Measurements from ENCODE around the gene PIEZO1. TPM values are rescaled to one million over a fixed set of nuclear protein-coding genes. Genes with fewer than 3 reads are reported as not detected.
A peak's percentile ranks its signal among the peaks of the same experiment; 100 is the strongest.

The PIEZO1 gene
- total and polyA plus RNA-seq, 9 of the 15 experiments (the other 6 are each of a cell fraction or from before 2014, with no cell fraction given) = 3.6 to 432 (median 131) TPM

GRCh38 chr16:88700636-88701482 lies 84.2 kb downstream of the PIEZO1 start (continued):
- TF ChIP-seq UBTF (IDR thresholded peaks at IDR 0.05; ENCODE audit: borderline replicate concordance in 1 of 2, low read depth in 2 of 2, low read length in 2 of 2) = no peak
- no peak for TF ChIP-seq U2AF2 (optimal IDR thresholded peaks at IDR 0.05; ENCODE audit: low read depth, low read length)
- TF ChIP-seq ZNF551 (CRISPR knock-in tag; IDR thresholded peaks at IDR 0.05) = no peak
- no peak for TF ChIP-seq ZC3H11A (IDR thresholded peaks at IDR 0.05; ENCODE audit: low read depth, low read length)
- TF ChIP-seq TEAD2 (tag; IDR thresholded peaks at IDR 0.05) = no peak
- no peak for TF ChIP-seq HMG20B (CRISPR knock-in tag; IDR thresholded peaks at IDR 0.05)
- no peak for TF ChIP-seq XRCC3 (IDR thresholded peaks at IDR 0.05)
- TF ChIP-seq SETDB1 (IDR thresholded peaks at IDR 0.05; ENCODE audit: low read length) = no peak
- TF ChIP-seq NFE2 (IDR thresholded peaks at IDR 0.05; ENCODE audit: low read depth) = no peak
- no peak for TF ChIP-seq ZNF121 (CRISPR knock-in tag; conservative IDR thresholded peaks at IDR 0.05)
- TF ChIP-seq ZBTB1 (CRISPR knock-in tag; IDR thresholded peaks at IDR 0.05; ENCODE audit: borderline replicate concordance, low read depth) = 0 out of 2 replicates have a peak, but pooled peaks have one; percentile 22
- no peak for TF ChIP-seq BRD4 (IDR thresholded peaks at IDR 0.05)
- TF ChIP-seq TARDBP (IDR thresholded peaks at IDR 0.05) = no peak
- peak; percentile 77; the same call in 1 of the 2 replicates for TF ChIP-seq CEBPG (CRISPR knock-in tag; IDR thresholded peaks at IDR 0.05)
- TF ChIP-seq CEBPG (tag; conservative IDR thresholded peaks at IDR 0.05 in 1 of 2, IDR thresholded peaks at IDR 0.05 in 1 of 2) = peak in 1 of 2 experiments; percentile 68; a peak in 1 of 4 replicates
- no peak for TF ChIP-seq MCM7 (IDR thresholded peaks at IDR 0.05)
- TF ChIP-seq ZNF699 (CRISPR knock-in tag; IDR thresholded peaks at IDR 0.05; ENCODE audit: insufficient replicate concordance) = no peak
- TF ChIP-seq, protein P1, sequence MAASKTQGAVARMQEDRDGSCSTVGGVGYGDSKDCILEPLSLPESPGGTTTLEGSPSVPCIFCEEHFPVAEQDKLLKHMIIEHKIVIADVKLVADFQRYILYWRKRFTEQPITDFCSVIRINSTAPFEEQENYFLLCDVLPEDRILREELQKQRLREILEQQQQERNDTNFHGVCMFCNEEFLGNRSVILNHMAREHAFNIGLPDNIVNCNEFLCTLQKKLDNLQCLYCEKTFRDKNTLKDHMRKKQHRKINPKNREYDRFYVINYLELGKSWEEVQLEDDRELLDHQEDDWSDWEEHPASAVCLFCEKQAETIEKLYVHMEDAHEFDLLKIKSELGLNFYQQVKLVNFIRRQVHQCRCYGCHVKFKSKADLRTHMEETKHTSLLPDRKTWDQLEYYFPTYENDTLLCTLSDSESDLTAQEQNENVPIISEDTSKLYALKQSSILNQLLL (CRISPR knock-in tag; IDR thresholded peaks at IDR 0.05; ENCODE audit: borderline replicate concordance) = no peak
- TF ChIP-seq CBX8 (IDR thresholded peaks at IDR 0.05; ENCODE audit: borderline replicate concordance, extremely low read depth, low read depth, low read length, poor library complexity, severe bottlenecking) = no peak
- TF ChIP-seq ZNF668 (CRISPR knock-in tag; IDR thresholded peaks at IDR 0.05) = no peak
- TF ChIP-seq, protein P2, sequence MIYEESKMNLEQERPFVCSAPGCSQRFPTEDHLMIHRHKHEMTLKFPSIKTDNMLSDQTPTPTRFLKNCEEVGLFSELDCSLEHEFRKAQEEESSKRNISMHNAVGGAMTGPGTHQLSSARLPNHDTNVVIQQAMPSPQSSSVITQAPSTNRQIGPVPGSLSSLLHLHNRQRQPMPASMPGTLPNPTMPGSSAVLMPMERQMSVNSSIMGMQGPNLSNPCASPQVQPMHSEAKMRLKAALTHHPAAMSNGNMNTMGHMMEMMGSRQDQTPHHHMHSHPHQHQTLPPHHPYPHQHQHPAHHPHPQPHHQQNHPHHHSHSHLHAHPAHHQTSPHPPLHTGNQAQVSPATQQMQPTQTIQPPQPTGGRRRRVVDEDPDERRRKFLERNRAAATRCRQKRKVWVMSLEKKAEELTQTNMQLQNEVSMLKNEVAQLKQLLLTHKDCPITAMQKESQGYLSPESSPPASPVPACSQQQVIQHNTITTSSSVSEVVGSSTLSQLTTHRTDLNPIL (CRISPR knock-in tag; IDR thresholded peaks at IDR 0.05) = no peak
- no peak for TF ChIP-seq KLF13 (tag; IDR thresholded peaks at IDR 0.05; ENCODE audit: borderline replicate concordance, low read depth)
- no peak for TF ChIP-seq CTBP1 (IDR thresholded peaks at IDR 0.05; ENCODE audit: borderline replicate concordance)
- no peak for TF ChIP-seq RBM17 (IDR thresholded peaks at IDR 0.05; ENCODE audit: borderline replicate concordance, low read depth, low read length)
- no peak for TF ChIP-seq NCOA1 (IDR thresholded peaks at IDR 0.05; ENCODE audit: low read depth)
